MV-4-11 (cell line): Measurements from ENCODE around the gene AGRN.
"Not testable (repeated sequence)": the region's sequence is repeated elsewhere in the genome, so short reads cannot be mapped to it uniquely, and the experiment has no call there.

Experiments
- DNase-seq: peaks from one replicate; lab custom pipeline; 2025; lab: John Stamatoyannopoulos, UW

AGRN gene

GRCh38 chr1:1020000-1020404, at the start of gene AGRN:
AGRN (plus strand) TSS chr1:1020120; CDS start chr1:1020173, 53 bp downstream.
- DNase-seq: no peak

- DNase-seq: no peak
Observed at GRCh38 chr1:970242-970972, 49.5 kb upstream of the AGRN start.

- DNase-seq: no peak
Observed at GRCh38 chr1:970973-971730, 48.8 kb upstream of the AGRN start.

DNA sequence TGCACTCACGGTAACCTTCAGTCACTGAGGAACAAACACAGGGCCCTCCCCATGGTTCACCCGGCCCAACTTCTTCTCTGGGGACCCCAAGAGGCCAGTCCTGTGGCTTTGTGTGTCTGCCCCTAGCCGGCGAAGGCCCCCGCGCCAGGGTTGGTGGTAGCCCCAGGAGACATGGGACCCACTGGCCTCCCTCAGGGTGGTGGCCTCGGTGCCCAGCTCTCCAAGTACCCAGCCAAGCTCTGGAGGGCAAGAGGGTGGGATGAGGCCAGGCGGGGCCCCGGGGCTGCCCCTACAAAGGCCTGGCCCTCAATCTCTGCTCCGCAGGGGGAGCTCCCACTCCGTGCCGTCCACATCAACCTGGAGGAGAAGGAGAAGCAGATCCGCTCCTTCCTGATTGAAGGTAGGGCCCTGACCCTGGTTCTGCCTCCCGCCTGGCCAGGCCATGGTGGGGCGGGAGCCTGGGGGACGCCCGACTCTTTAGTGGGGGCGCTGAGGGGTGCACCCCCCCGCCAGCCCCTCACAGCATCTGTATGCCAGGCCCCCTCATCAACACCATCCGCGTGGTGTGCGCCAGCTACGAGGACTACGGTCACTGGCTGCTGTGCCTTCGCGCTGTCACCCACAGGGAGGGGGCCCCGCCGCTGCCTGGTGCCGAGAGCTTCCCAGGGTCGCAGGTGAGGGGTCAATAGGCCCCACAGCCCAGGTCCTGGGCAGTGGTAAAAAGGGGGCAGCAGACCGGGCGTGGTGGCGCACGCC, 48.0 kb upstream of the AGRN start:
- DNase-seq: no peak

DNA sequence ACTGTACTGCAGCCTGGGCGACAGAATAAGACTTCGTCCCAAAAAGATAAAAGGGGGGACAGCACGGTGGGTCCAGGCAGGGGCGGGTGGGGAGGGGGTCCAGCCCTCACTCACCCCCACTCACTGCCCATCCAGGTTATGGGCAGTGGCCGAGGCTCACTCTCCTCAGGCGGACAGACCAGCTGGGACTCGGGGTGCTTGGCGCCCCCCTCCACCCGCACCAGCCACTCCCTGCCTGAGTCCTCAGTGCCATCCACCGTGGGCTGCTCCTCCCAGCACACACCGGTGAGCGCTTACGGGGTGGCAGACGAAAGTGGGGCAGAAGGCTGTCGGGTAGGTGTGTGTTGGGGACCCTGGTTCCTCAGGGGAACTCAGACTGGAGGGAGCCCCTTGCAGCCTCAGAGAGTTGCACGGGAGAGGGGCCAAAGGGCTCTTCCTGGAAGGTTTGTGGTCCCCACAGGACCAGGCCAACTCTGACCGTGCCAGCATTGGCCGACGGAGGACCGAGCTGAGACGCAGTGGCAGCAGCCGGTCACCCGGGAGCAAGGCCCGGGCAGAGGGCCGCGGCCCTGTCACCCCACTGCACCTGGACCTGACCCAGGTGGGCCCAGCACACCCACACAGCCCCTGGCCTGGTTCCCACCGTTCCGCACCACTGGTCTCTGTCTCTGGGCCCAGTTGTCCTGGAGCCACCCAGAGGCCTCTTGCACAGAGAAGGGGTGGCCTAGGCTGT, 47.0 kb upstream of the AGRN start:
- DNase-seq: no peak

DNA sequence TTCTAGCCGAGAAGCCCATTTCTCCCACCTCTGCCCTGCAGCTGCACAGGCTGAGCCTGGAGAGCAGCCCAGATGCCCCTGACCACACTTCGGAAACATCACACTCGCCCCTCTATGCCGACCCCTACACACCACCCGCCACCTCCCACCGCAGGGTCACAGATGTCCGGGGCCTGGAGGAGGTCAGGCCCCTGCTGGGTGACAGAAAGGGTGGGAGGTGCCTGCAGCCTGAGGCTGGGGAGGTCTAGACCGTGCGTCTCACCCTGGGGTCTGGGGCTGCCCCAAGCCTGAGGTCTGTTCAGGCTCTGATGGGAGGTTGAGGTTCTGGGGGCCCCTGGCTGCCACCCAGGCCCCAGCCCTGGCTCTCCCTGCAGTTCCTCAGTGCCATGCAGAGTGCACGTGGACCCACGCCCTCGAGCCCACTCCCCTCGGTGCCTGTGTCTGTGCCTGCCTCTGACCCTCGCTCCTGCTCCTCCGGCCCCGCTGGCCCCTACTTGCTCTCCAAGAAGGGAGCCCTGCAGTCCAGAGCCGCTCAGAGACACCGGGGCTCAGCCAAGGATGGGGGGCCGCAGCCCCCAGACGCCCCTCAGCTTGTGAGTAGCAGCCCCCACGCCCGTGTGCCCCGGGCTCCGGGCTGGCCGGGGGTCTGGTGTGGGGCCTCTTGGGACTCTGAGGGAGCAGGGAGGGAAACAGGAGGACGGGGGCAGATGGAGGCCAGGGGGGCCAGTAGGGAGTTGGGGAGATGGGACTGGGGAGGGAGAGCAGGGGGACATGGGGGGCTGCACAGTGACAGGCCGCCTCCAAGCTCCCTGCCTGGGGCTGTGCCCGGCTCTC, 46.2 kb upstream of the AGRN start:
- DNase-seq: no peak

DNA sequence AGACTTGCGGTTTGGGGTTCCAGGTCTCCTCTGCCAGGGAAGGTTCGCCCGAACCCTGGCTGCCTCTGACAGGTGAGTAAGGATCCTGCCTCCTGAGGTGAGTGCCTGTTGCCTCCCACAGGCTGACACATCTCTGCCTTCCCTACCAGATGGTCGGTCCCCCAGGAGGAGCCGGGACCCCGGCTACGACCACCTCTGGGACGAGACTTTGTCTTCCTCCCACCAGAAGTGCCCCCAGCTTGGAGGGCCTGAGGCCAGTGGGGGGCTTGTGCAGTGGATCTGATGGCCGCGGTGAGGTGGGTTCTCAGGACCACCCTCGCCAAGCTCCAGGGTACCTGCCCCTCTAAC, 45.7 kb upstream of the AGRN start:
- DNase-seq: no peak

- DNase-seq: no peak
Observed at GRCh38 chr1:974687-975328, 45.1 kb upstream of the AGRN start.

DNA sequence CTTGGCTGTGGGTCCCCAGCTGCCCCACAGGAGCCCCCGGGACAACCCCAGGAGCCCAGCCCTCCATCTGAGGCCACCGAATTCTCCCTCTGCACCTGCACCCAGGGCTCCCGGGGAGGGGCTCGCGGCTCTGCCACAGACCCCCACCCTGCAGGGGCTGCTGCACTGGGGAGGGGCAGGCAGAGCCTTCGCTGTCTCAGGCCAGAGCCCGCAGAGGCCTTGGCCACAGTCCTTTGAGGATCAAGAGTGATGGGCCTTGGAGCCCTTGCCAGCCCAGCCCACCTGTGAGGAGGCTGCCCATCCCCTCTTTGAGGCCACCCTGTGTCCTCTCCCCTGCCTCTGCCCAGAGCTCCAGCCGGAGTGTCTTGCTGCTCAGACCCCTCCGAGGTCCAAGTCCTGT, 44.6 kb upstream of the AGRN start:
- no peak for DNase-seq

- peak; percentile 57 for DNase-seq
Observed at GRCh38 chr1:975896-976683, 43.8 kb upstream of the AGRN start.

- not testable (repeated sequence) for DNase-seq
Observed at GRCh38 chr1:976791-977190, 43.1 kb upstream of the AGRN start.

DNA sequence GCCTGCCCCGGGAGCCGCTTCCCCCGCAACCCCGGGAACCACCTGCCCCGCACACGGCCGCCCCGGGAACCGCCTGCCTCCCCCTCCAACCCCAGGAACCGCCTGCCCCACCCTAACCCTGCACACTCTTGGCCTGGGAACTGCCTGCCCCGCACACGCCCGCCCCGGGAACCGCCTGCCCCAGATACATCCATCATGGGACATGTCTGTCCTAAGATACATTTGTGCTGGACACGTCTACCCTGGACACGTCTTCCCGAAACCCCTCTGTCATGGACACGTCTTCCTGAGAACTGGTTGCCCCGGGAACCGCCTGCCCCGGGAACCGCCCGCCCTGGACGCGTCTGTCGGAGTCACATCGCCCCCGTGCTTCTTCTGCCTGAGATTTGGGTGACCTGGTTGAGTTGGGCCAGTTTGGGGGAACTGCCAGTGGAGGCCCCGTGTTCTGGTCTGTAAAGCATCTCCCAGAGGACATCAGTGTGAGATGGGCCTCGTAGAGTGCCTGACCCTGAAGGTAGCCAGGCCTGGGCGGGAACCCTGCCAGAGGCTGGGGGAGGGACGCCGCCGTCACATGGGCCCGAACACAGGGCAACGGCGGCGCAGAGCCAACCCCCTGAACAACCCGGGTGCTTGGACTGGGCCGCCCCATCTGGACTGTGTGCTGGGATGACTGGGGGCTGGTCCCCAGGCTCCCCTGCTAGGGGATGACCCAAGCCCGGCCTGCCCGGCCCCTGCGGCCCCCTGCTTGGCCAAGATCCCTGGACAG, 41.7 kb upstream of the AGRN start:
- no peak for DNase-seq

DNA sequence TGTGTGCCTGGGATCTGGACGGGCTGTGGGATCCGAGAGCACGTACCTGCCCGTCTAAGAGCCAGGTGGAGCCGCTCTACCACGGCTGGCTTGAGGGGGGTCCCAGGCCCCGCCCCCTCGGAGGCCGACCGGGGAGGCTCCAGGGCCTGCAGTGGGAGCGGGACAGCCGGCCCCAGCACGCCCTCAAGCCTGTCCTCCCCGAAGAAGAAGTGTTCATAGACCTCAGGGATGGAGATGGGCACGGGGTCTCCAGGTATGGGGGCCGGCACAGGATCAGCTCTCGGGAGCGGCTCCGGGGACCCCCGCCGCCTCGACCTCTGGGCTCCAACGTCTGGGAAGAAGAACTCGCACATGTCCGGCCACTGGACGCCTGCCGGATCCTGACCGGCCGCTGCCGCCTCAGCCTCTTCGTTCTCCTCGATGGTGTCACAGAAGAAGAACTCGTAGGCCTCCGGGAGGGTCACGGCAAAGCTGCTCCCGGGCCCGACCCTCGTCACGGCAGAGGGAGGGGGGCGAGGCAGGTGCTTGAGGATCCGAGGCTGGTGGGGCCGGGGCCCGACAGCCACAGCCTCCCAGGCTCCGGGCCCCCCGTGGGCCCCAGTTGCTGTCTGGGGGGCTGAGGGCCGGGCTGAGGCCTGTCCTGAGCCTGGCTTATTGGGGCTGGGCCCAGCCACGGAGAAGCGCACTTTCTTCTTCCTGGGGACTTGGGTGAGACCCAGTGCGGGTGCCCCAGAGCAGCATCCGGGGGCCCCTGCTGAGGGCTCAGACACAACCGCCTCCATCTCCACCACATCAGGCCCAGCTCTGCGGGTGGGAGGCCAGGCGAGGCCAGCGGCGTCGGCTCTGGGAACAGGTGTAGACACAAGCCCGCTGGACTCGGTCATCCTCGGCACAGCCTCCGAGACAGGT, 40.8 kb upstream of the AGRN start:
- no peak for DNase-seq

DNA sequence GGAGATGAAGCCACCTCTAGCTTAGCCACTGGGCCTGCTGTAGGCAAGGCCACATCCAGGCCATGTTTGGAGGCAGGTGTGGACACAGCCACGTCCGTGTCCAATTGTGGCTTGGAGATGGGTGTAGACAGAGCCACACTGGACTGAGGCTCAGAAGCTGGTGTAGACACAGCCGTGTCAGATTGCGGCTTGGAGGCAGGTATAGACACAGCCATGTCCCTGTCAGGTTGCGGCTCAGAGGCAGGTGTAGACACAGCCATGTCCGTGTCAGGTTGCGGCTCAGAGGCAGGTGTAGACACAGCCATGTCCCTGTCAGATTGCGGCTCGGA, 40.2 kb upstream of the AGRN start:
- no peak for DNase-seq

- no peak for DNase-seq
Observed at GRCh38 chr1:980137-980571, 39.8 kb upstream of the AGRN start.

DNA sequence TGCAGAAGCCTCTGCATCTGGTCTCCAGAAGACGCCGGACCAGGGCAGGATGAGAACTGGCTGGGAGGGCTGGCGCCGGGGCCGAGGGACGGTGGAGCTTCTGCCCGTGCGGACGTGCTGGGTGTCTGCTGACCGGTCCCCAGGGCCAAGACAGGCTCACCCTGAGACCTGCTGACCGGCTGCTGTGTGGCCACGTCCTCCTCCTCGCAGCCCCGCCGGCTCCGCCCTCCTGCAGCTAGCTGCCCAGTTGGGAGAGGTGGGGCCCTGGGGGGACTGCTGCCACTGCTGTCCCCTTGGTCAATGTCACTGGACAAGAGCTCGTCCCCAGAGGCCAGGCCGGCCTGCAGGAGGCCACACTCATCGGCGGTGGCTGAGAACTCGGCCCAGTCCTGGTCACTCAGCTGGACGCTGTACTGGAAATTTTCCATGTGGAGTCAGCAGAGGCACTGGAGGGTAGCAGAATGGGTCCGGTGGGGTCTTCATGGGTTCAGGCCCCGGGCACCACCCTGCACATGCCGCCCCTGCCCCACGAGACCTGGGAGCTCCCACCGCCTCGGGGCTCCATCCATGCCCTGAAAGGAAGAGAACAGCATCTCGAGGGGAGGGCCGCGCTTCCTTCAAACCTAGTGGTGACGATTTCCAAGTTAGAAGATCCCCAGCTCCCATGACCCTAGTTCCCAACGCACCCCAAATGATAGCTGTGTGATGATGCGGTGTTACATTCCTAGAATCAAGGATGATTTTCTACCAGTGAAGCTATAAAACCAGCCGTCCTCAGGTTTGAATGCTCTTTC, 39.1 kb upstream of the AGRN start:
- DNase-seq: no peak

GRCh38 chr1:981491-981954, 38.4 kb upstream of the AGRN start:
- no peak for DNase-seq
